ENCODE data around the gene CDKAL1. TPM values are rescaled to one million over a fixed set of nuclear protein-coding genes. Genes with fewer than 3 reads are reported as not detected.

The CDKAL1 gene
- total RNA-seq, 1 experiment from 2014 or later, result 11.8 TPM

DNA sequence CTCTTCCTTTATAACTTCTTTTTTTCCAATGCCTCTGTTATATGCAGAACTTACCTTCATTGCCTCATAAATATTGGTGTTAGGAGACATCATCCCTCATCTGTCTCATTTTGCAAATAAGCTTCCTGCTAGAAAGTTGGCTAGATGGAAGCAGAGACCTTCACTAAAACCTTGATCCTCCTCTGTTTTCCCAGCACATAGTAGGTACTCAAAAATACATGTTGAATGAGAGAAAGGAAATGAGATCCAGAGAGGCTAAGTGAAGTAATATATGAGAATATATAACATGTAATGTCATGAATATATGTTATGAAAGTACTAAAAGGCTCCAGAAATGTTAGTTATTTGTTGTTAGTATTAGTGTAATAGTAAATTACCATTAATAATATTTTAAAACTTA is 91.9 kb downstream of the CDKAL1 start:
- Mint-ChIP-seq H3K36me3 (ENCODE audit: insufficient read depth, unreplicated experiment) (no peaks in the 10 kb centered on the region), H3K4me3 (ENCODE audit: unreplicated experiment) (no peak overlapping the region), H3K27ac (ENCODE audit: low read depth, unreplicated experiment) (no peak overlapping the region), H3K4me1 (ENCODE audit: insufficient read depth, unreplicated experiment) (no peaks in the 10 kb centered on the region), H3K27me3 (ENCODE audit: insufficient read depth, unreplicated experiment) (no peaks in the 10 kb centered on the region), H3K9me3 (ENCODE audit: unreplicated experiment) (no peaks in the 10 kb centered on the region)
- no peak for TF ChIP-seq CTCF (IDR thresholded peaks at IDR 0.05; ENCODE audit: unreplicated experiment)
- ChIA-PET CTCF (no interaction called here), POLR2A (interaction anchor here (1.3 kb wide), 1 partner anchor 13 kb away, joined by 3 read pairs; no protein-coding TSS in a partner anchor)
- BruUV-seq (replicated peaks), result no TSS peak
- no peak for DNase-seq (ENCODE audit: unreplicated experiment)
- intact Hi-C loops (cut with micrococcal nuclease), result no loop called here

DNA sequence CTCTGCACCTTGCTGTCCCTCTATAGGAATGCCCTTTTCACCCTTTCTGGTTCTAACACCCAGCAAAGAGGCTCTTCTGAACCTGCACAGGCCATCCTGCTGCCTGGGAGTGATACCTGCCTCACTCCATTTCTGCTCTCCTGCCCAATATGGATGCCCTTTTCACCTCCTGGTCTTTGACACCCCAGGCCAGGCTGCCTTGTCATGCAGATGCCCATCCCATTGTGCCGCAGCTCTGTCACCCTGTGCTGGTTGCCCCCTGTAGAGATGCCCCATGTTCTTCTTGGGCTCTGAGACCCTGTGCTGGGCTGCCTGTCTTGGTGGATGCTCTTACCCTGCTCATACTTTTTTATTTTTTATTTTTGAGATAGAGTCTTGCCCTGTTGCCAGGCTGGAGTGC is 95.3 kb downstream of the CDKAL1 start:
- intact Hi-C loops (cut with micrococcal nuclease), result no loop called here
- no peak for TF ChIP-seq CTCF (IDR thresholded peaks at IDR 0.05; ENCODE audit: unreplicated experiment)
- CTCF ChIA-PET, result no interaction called here
- POLR2A ChIA-PET, result no interaction called here
- Mint-ChIP-seq H3K9me3 (ENCODE audit: unreplicated experiment) (no peaks in the 10 kb centered on the region), H3K27me3 (ENCODE audit: insufficient read depth, unreplicated experiment) (no peaks in the 10 kb centered on the region), H3K36me3 (ENCODE audit: insufficient read depth, unreplicated experiment) (no peaks in the 10 kb centered on the region), H3K4me3 (ENCODE audit: unreplicated experiment) (no peak overlapping the region), H3K4me1 (ENCODE audit: insufficient read depth, unreplicated experiment) (no peaks in the 10 kb centered on the region), H3K27ac (ENCODE audit: low read depth, unreplicated experiment) (no peak overlapping the region)
- BruUV-seq (replicated peaks), result no TSS peak
- DNase-seq (ENCODE audit: unreplicated experiment), result no peak

DNA sequence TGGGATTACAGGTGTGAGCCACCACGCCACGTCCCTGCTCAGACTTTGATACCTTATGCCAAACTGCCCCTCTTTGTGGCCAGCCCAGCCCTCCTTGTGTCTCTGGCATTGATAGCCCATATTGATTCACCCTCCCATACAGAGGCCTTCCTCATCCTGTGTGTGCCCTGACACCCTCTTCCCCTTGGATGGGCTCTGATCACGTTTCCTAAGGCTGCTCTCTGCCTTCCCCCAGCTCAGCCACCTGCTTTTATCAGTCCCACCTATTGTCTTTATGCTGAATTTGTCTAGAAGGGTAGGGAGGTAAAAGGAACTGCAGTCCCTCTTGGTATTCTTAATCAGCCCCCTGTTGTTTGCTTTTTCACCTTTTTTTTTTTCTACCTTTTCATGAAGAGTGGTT is 95.9 kb downstream of the CDKAL1 start:
- H3K4me3 Mint-ChIP-seq (ENCODE audit: unreplicated experiment), result no peak overlapping the region
- intact Hi-C loops (cut with micrococcal nuclease), result no loop called here

More for the DNA sequence above, 95.9 kb downstream of the CDKAL1 start:
- Mint-ChIP-seq H3K9me3 (ENCODE audit: unreplicated experiment) (no peaks in the 10 kb centered on the region), H3K4me1 (ENCODE audit: insufficient read depth, unreplicated experiment) (no peaks in the 10 kb centered on the region), H3K27me3 (ENCODE audit: insufficient read depth, unreplicated experiment) (no peaks in the 10 kb centered on the region), H3K36me3 (ENCODE audit: insufficient read depth, unreplicated experiment) (no peaks in the 10 kb centered on the region), H3K27ac (ENCODE audit: low read depth, unreplicated experiment) (no peak overlapping the region)
- CTCF ChIA-PET, result no interaction called here
- no TSS peak for BruUV-seq (replicated peaks)
- POLR2A ChIA-PET, result no interaction called here
- no peak for DNase-seq (ENCODE audit: unreplicated experiment)
- no peak for TF ChIP-seq CTCF (IDR thresholded peaks at IDR 0.05; ENCODE audit: unreplicated experiment)
